IPS-NIHi7 (cell line): ENCODE results near the gene ZNF462.
"Not testable (repeated sequence)": the region's sequence is repeated elsewhere in the genome, so short reads cannot be mapped to it uniquely, and the experiment has no call there.

Experiments used
- DNase-seq: peaks from one replicate; pipeline ENCODE4 v3.0.0; 2012; ENCODE audit warnings: mixed read lengths; ENCODE audit errors: extremely low spot score

The ZNF462 gene

GRCh38 chr9:106862821-106863720 lies at the start of gene ZNF462:
Gene ZNF462 (plus strand): TSS chr9:106863166. CDS start chr9:106923384, 60,218 bp downstream.
- DNase-seq: no peak

- no peak for DNase-seq
These were observed 46.4 kb upstream of the ZNF462 start for GRCh38 chr9:106816524-106816923.

- no peak for DNase-seq
These were observed 44.9 kb upstream of the ZNF462 start for GRCh38 chr9:106818034-106818433.

GRCh38 chr9:106820866-106821265 lies 42.1 kb upstream of the ZNF462 start:
- no peak for DNase-seq

GRCh38 chr9:106828070-106828469 lies 34.9 kb upstream of the ZNF462 start:
- no peak for DNase-seq

GRCh38 chr9:106828965-106829364 lies 34.0 kb upstream of the ZNF462 start:
- DNase-seq: no peak

- no peak for DNase-seq
These were observed 33.1 kb upstream of the ZNF462 start for GRCh38 chr9:106829666-106830408.

- no peak for DNase-seq
These were observed 32.3 kb upstream of the ZNF462 start for GRCh38 chr9:106830527-106831150.

GRCh38 chr9:106834888-106835287 lies 28.1 kb upstream of the ZNF462 start:
- no peak for DNase-seq

- DNase-seq: no peak
These were observed 27.1 kb upstream of the ZNF462 start for GRCh38 chr9:106835840-106836239.

- no peak for DNase-seq
These were observed 19.6 kb upstream of the ZNF462 start for GRCh38 chr9:106843371-106843770.

- DNase-seq: no peak
These were observed 16.7 kb upstream of the ZNF462 start for GRCh38 chr9:106846307-106846706.

- DNase-seq: no peak
These were observed 16.1 kb upstream of the ZNF462 start for GRCh38 chr9:106846857-106847256.

GRCh38 chr9:106851640-106852039 lies 11.3 kb upstream of the ZNF462 start:
- DNase-seq: not testable (repeated sequence)

GRCh38 chr9:106857811-106858470 lies 5.0 kb upstream of the ZNF462 start:
- DNase-seq: no peak

GRCh38 chr9:106859957-106860720 lies 2.8 kb upstream of the ZNF462 start:
- DNase-seq: peak; percentile 64

GRCh38 chr9:106860721-106861639 lies 2.0 kb upstream of the ZNF462 start:
- DNase-seq: no peak

- no peak for DNase-seq
These were observed 1.3 kb upstream of the ZNF462 start for GRCh38 chr9:106861640-106862109.

GRCh38 chr9:106862110-106862820 lies 701 bp upstream of the ZNF462 start:
- DNase-seq: peak; percentile 32
